CD4-positive, alpha-beta T cell treated with Interleukin-6 for 4 hours (primary cell): Measurements from ENCODE around the gene EPHA2.
"Not testable (repeated sequence)": the region's sequence is repeated elsewhere in the genome, so short reads cannot be mapped to it uniquely, and the experiment has no call there.

Source experiments
- DNase-seq: peaks from one replicate; pipeline ENCODE4 v3.0.0-alpha.2; 2020; ENCODE audit warnings: mixed read lengths

The EPHA2 gene

DNA sequence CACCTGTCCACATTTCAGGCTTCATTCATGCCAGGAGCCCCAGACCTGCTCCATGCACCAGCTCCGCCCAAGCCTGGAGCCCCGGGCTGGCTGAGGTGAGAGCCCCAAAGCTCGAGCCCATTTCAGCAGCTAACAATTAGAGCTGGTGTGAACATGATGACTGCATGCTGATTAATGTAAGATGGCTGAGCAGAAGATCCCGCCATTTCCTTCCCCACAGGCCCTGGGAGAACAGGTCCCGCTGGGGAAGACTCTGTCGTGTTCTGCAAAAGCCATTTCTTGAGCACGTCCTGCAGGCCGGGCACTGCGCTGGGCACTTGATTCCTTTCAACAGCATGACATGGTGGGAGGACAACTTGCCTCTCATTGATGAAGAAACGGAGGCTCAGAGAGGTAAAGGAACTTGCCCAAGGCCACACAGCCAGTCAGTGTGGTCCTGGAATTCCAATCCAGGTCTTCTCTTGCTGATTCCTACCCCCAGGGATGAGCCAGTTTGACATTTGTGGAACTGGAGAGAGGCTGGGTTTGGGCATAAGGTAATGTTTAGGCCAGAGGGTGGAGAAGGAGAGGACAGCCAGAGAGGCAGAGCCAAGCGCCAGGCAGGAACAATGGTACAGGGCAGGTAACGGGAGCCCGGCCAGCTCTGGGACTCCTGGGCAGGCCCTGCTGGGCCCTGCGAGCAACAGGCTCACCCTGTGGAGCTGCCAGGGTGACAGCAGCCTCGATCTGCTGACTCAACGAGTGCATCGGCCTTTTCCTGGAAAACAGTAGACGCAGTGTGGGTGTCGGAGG, 28.1 kb upstream of the EPHA2 start:
- no peak for DNase-seq

DNA sequence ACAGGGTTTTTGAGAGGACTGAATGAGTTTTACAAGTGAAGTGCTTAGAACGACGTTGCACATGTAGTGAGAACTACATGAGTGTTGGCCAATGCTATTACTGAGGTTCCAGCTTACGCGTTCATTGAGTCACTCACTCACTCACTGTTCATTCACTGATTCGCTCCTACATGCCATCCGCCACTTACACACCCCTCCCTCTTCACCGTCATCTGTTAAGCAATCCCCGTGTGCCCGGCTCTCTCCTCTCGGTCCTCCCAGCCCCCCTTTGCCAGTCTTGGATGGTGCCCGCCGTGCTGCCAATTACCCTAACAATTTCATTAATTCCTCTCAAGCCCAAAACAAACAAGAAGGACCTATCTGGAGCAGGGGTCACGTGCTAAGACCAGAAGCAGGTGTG, 27.3 kb upstream of the EPHA2 start:
- no peak for DNase-seq

DNA sequence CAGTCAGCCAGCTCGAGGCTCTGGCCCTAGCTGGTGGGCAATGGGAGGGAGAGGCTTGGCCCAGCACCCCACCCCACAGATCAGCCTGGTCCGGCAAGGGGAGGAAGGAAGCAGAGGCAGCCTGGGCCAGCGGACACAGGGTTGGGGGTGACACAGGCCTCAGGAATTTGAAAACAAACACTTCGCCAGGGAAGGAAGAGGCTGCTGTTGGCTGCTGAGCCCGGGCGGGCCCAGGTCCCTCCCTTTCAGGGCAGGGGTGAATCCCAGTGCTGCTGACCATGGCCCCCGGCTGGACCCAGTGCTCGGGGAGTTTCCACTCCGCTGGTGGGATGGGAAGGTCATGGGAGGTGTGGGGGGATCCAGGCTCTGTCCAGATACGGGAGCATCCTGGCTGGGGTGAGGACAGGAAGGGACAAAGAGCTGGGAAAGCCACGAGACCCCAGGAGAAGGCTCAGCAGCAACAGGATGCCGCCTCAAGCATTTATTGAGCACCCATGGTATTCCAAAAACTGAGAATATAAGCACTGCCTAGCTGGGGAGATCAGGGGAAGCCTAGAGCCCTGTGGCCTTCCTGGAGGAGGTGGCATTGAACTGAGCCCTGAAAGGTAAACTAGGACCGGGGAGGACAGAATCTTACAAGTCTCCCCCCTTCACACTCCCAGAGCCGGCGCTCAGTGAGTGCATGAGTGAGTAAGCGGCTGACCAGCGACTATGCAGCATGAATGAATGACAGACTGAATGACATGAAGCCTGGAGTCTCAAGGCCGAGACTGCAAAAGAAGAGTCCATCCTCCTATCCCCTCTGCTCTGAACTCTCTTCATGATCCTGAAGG, 26.2 kb upstream of the EPHA2 start:
- no peak for DNase-seq

DNA sequence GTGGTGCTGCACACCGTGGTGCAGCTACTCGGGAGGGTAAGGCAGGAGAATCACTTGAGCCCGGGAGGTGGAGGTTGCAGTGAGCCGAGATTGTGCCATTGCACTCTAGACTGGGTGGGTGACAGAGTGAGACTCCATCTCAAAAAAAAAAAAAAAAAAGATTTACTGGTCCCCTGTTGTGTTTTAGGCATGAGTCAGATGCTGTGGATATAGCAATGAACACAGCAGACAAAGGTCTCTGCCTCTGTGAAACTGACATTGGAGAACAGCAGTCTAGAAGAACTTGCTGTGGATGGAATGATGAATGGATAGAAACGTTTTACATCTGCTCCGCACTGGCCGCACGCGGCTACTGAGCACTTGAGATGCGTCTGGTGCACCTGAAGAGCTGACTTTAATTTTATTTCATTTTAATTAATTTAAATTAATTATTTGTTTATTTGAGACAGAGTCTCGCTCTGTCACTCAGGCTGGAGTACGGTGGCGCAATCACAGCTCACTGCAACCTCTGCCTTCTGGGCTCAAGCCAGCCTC, 24.5 kb upstream of the EPHA2 start:
- no peak for DNase-seq

DNA sequence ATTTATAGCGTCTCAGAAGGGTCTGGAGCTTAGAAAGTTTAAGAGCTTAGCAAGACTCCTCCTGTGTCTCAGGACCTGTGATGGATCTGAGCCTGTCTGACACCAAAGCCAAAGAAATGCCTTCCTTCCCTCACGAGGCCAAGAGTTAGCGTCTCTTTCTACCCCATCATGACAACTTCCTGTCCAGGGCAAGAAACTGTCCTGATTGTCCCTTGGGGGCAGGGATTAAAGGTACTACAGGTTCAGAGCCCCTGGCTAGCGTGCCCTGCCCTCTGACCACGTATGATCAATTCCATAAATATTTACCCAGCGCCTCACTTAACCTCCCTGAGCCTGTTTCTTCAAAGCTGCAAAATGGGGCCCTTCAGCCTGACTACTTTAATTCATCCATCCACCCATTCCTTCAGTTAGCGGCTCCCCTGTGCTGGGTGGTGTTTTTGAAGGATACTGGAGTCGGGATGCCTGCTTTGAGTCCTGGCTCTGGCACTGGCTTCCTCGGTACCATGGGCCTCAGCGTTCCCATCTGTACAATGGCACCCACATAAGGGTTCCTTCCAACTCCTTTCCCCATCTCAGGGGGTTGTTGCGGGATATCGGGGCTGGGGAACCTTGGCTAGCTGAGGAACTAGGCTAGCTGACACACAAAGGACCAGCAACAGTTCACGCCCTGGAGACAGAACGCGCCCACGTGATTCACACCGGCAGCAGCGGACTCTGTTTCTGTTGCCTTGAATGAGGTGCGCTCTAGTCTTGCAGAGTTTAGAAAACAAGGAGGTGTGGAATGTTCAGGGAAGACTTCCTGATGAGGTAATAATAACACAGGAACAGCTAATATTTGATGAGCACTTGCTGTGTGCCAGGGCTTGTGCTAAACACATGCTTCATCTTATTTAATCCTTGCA, 23.0 kb upstream of the EPHA2 start:
- no peak for DNase-seq

DNA sequence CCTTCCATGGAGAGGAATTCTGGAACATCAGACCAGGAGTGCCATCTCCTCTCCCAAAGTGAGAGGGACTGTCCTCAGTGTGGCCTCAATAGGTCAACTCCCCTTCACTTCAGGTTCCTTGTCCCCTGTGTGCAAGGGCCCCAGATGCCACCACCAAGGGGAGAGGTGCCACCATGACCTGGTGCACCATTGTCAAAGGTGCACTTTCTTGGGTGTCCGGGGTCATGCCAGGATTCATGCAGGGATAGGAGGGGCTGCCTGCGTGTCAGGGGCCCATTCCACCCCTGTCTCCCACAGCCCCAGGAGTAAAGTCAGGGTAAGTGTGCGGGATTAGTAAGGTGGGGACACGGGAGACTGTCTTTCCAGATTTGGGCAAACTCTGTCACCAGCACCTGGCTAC, 21.4 kb upstream of the EPHA2 start:
- DNase-seq, result no peak

DNA sequence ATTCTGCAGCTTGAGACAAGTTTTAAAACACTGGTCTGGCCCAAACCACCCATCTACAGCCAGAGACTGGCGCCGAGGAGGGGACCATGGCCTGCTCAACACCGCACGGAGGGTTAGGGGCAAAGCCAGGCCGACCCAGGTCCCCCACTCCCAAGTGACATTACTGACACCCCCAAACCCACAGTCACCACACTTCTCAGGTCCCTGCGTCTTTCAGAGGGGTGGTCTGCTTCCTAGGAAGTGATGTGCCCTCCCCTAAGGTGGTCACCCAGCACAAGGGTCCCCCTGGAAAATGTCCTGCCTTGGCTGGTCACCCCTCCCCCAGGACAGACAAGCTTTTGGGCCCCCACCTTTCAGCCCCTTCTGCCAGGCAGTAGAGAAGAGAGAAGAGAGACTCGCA, 20.8 kb upstream of the EPHA2 start:
- no peak for DNase-seq

DNA sequence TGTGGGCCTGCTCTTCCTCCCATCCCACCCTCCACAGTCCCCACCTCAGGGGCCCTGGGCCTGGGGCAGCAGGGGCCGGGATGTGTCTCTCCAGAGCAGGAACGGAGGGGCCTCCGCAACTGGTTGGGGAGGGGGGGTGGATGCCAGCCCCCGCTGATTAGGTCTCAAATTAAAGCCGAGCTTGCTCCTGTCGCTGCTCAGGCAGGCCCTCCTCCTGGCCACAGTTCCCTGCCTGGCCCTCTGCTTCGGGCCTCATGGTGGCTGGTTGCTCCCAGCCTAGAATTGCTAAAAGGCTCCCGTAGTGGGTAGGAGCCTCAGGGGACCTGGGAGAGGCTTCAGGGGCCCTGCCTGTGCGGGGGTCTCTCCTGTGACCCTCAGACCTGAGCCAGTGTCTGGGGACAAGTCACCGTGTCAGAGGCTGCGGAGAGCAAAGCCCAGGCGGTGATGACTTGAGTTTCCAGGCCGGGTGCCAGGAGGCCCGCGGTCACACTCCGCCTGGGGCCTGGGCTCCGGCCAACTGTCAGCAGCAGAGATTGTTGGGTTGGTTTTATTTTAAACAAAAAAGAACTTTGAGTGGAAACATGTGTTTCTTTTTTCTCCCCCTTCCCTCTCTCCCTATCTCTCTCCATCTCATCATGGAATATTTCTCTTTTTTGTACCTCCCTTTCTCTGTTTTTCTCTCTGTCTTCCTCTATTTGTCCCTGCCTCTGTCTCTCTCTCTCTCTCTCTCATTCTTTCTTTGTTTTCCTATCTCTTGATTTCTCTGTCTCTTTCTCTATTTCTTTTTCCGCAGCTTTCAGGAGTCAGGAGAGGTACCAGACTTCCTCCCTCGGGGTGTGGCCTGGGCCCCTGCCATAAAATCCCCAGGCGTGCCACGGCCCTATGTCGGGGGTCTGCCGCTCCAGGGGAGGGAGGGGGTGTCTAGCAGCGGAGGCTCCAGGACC, 20.0 kb upstream of the EPHA2 start:
- no peak for DNase-seq

DNA sequence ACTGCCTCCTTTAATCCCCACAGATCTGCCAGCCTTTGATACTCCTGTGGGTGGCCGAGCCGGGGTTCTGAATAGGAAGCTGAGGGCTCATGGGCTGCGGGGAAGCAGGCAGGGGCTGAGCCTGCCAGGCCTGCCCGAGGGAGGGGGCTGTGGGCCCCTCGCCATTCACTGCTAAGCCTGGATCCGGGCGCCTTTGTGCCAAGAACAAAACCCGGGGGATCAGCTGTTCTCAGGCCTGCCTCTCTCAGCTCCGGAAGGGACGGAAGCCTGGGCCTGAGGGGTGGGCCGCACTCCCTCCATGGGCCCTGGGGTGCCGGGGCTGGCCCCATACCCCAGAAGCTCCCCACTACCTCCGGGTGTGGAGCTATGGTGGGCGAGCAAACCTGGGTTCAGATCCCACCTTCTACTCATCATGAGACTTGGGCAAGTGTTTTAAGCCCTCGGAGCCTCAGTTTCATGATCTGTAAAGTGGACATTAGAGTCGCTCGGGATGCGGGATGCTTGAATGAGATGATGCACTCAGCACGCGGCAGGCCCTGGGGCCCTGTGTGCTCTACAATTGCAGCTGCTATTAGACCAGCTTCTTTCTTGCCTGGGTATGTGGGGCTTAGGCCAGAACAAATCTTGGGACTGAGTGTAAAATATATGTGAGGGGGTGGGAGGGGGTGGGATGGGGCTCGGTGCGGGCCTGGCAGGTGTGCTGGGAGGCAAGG, 19.2 kb upstream of the EPHA2 start:
- no peak for DNase-seq

DNA sequence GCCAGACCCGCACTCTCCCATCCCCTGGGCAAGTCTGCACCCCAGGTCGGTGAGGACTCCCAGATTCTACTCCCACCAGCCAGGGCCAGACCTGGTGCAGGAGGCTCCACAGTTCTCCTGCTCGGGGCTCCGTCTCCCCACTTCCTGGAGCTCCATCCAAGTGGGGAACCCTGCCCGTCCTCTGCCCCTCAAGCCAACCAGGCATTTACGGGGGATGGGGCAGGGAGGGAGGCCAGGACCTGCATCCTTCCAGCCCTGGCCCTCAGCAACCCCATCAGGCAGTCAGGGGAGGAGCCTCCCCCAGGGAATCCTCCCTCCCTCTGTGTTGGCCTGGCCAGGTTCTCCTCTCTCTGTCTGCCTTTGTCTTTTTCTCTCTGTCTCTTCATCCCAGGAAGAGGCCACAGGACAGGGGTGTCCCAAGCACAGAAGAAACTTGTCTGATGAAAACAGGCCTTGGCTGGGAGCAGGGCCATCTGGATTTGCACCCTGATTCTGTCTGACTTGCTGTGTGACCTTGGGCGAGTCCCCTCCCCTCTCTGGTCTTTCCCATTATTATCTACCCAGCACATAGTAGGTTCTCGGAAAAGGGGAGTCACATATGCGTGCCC, 18.5 kb upstream of the EPHA2 start:
- DNase-seq, result no peak

DNA sequence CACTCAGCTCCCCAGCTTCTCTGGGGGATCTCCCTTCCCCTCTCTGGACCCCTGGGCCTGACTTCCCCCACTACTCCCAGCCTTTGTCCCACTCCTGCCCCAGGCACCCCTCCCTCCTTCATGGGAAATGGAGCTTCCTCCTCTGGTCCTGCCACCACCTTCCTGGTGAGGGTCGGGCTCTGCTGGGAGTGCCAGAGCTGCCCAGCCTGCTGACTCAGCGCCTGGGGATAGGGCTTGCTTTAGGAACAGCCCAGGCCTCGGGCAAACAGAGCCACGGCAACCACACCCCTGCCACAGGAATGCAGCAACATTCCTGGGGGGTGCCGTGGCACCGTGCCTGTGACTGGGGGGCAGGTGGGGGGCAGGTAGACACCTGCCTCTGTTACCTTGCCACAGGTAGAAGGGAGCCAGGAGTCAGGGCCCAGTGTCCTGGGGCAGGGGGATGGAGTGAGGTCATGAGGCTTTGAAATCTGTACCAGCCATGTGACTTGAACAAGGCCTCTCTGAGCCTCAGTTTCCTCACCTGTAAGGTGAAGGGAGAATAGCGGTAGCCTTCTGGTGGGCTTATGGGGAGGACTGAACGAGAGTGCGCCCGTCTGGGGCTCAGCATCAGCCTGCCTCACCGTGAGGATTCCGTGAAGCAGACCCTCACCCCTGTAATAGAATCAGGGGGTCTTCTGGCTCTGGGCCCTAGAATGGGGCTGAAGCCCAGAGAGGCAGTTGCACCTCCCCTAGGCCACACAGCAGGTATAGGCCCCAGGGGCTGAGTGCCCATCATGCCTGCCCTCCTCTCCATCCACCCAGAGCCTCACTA, 17.8 kb upstream of the EPHA2 start:
- DNase-seq, result no peak

DNA sequence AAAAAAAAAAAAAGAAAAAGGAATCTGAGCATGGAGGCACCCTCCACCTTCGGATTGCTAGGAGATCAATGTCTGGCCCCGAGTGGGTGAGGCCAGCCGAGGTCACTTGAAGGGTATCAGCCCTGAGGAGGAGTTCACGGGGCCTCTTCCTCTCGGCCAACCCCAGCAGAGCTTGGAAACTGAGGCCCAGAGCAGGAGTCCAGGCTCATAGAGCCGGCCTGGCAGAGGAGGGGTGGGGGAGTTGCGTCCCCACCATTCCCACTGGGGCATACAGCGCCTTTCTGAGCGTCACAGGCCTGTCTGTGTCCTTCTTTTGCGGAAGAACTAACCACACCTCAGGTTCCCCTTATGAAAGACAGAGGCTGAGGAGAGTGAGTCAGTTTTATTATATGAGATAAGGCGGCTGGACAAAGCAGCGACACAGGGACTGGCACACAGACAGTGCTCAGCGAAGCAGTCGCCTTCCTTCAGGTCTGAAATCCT, 17.1 kb upstream of the EPHA2 start:
- no peak for DNase-seq

DNA sequence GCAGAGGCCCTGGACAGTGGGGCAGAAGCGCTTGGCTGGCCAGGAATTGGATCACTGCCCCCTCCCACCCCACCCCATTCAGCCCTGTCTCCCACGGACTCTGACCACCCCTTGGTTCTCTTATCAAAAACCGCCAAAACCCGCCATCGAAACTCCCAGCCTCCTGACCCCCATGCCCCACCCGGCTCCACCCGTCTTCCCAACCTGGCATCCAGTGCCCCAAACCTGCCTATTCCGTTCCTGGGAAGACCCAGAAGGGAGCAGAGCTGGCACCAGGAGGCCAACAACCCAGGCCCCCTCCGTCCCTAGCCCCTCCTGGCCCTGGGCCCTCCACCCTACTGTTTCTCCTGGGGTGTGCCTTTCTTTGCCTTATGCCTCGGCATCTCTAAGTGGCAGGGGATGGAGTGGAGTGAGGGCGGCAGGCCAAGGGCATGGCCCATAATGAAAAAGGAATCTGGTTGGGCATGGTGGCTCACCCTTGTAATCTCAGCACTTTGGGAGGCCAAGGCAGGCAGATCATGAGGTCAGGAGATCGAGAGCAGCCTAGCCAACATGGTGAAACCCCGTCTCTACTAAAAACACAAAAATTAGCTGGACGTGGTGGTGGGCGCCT, 16.5 kb upstream of the EPHA2 start:
- no peak for DNase-seq

DNA sequence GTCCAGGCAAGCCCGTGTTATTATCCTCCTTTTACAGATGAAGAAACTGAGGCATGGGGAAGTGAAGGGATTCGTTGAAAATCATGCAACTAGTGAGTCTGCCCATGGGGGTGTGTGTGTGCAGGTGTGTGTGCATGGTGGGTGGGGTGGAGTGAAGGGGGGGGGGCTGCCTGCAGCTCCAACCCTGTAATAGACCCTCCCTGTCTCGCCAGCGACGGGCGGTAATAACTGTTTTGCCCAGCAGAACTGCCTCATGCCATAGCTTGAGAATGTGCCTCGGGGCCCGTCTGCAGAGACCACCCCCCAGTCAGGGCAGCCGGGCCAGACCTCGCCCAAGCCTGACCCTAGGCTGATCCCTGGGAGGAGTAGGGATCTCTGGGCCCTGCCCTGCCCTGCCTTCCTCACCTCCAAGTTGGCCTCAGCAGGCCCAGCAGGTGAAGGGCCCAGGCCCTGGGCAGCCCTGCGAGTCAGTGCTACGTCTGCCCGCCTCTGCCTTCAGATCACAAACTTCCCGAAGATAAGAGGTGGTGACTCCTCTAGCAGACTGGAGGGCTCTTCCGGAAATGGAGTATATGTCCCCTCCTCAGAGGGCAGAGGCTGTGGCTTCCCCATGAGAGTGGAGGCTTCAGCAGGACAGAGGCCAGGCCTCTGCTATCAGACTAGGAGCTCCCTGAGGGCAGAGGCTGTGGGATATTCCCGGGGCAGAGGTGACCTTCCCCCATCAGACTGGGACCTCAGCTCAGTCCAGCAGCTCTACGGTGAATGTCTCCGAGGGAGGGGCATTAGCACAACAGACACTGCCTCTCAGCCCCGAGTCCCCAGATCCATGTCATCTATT, 15.7 kb upstream of the EPHA2 start:
- no peak for DNase-seq

DNA sequence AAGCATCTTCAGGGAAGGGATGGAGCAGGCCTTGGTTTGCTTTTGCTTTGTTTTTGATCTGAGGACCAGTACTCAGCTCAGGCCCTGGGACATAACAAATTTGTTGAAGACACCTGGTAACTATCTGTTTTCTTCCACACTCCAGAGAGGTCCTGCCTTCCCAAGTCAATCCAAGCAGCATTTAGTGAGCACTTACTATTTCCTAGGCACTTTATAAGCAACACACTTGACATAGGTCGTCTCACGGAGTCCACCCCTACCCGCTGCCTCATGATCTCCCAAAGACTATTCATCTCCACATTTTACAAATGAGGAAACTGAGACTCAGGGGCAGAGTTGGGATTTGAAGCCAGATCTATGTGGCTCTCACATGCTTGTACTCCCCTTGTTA, 14.4 kb upstream of the EPHA2 start:
- no peak for DNase-seq

DNA sequence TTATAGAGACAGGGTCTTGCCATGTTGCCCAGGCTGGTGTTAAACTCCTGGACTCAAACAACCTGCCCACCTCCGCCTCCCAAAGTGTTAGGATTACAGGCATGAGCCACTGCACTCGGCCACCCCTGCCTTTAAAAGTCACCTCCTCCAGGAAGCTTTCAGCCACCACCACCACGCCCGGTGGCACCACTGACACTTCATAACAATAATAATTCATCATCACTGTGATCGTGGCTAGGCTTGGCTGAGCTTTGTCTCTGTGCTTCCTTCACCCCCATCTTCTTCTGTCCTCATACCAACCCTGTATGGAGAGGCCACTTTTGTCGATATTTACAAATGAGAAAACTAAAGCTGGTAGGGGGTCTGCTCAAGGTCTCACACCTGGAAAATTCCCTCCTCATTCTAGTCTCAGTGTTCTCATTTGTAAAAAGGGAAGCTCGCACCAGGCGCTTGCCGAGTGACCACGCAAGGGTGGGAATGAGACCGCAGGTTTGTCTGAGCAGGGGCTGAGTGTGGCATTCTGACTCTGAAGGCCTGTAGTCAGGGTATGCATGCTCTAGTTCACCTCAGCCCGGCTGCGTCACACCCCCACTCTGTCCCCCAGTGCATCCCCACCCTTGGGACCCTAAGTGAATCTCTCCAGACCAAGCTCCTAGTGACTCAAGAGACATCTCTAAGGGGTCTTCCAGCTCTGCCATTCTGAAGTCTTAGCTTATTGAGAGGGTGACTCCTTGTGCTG, 12.9 kb upstream of the EPHA2 start:
- DNase-seq, result peak; percentile 28

DNA sequence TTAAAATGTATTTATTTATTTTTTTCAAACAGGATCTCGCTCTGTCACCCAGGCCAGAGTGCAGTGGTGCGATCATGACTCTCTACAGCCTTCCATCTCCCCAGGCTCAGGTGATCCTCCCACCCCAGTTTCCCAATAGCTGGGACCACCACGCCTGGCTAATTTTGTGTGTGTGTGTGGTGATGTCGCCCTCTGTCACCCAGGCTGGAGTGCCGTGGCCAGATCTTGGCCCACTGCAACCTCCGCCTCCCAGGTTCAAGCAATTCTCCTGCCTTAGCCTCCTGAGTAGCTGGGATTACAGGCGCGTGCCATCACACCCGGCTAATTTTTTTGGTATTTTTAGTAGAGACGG, 12.3 kb upstream of the EPHA2 start:
- not testable (repeated sequence) for DNase-seq
